Stimulated activated CD4-positive, alpha-beta T cell treated with anti-CD3 and anti-CD28 coated beads, Interleukin-4, amount 100 ng/mL, for 1 hour (primary cell): Measurements from ENCODE around the gene ADGRL3.
"Not testable (repeated sequence)": the region's sequence is repeated elsewhere in the genome, so short reads cannot be mapped to it uniquely, and the experiment has no call there.

ENCODE experiments used
- DNase-seq: peaks from one replicate; pipeline ENCODE4 v3.0.0-alpha.2; 2020

The ADGRL3 gene

GRCh38 chr4:61507091-61507490 lies 307.0 kb downstream of the ADGRL3 start:
- DNase-seq, result no peak

GRCh38 chr4:61509721-61510241 lies 309.7 kb downstream of the ADGRL3 start:
- DNase-seq, result not testable (repeated sequence)

GRCh38 chr4:61511716-61512488 lies 311.8 kb downstream of the ADGRL3 start:
- no peak for DNase-seq

- DNase-seq, result no peak
Observed at GRCh38 chr4:61514991-61515390, 314.9 kb downstream of the ADGRL3 start.

GRCh38 chr4:61517144-61517543 lies 317.0 kb downstream of the ADGRL3 start:
- DNase-seq, result no peak

- no peak for DNase-seq
Observed at GRCh38 chr4:61520166-61520565, 320.0 kb downstream of the ADGRL3 start.

GRCh38 chr4:61520681-61521160 lies 320.6 kb downstream of the ADGRL3 start:
- DNase-seq, result no peak

GRCh38 chr4:61521451-61521850 lies 321.3 kb downstream of the ADGRL3 start:
- DNase-seq, result no peak

GRCh38 chr4:61522312-61522711 lies 322.2 kb downstream of the ADGRL3 start:
- no peak for DNase-seq

- DNase-seq, result no peak
Observed at GRCh38 chr4:61527888-61528287, 327.8 kb downstream of the ADGRL3 start.

- no peak for DNase-seq
Observed at GRCh38 chr4:61528595-61528994, 328.5 kb downstream of the ADGRL3 start.

- DNase-seq, result no peak
Observed at GRCh38 chr4:61531188-61531587, 331.1 kb downstream of the ADGRL3 start.

GRCh38 chr4:61532336-61533000 lies 332.3 kb downstream of the ADGRL3 start:
- DNase-seq, result no peak

- no peak for DNase-seq
Observed at GRCh38 chr4:61533140-61533539, 333.0 kb downstream of the ADGRL3 start.

- no peak for DNase-seq
Observed at GRCh38 chr4:61540944-61541343, 340.8 kb downstream of the ADGRL3 start.

GRCh38 chr4:61541459-61541858 lies 341.3 kb downstream of the ADGRL3 start:
- DNase-seq, result no peak

GRCh38 chr4:61543976-61544375 lies 343.9 kb downstream of the ADGRL3 start:
- DNase-seq, result no peak

- no peak for DNase-seq
Observed at GRCh38 chr4:61545902-61546480, 345.9 kb downstream of the ADGRL3 start.

GRCh38 chr4:61549336-61549735 lies 349.2 kb downstream of the ADGRL3 start:
- no peak for DNase-seq

- DNase-seq, result no peak
Observed at GRCh38 chr4:61553557-61554125, 353.5 kb downstream of the ADGRL3 start.

- no peak for DNase-seq
Observed at GRCh38 chr4:61555789-61556188, 355.7 kb downstream of the ADGRL3 start.

- DNase-seq, result no peak
Observed at GRCh38 chr4:61556277-61556676, 356.2 kb downstream of the ADGRL3 start.

- no peak for DNase-seq
Observed at GRCh38 chr4:61559396-61559795, 359.3 kb downstream of the ADGRL3 start.
